Measurements from ENCODE around the gene SIDT1.

SIDT1 gene

GRCh38 chr3:113597596-113598354, 65.4 kb downstream of the SIDT1 start:
- no peak for DNase-seq (ENCODE audit: low spot score)

- DNase-seq (ENCODE audit: low spot score): peak; percentile 30
Measured at GRCh38 chr3:113600418-113601182, 68.2 kb downstream of the SIDT1 start.

- no peak for DNase-seq (ENCODE audit: low spot score)
Measured at GRCh38 chr3:113601240-113601639, 68.9 kb downstream of the SIDT1 start.

- DNase-seq (ENCODE audit: low spot score): no peak
Measured at GRCh38 chr3:113602256-113602655, 69.9 kb downstream of the SIDT1 start.

- no peak for DNase-seq (ENCODE audit: low spot score)
Measured at GRCh38 chr3:113602836-113603235, 70.5 kb downstream of the SIDT1 start.

GRCh38 chr3:113606539-113607218, 74.3 kb downstream of the SIDT1 start:
- DNase-seq (ENCODE audit: low spot score): no peak

DNA sequence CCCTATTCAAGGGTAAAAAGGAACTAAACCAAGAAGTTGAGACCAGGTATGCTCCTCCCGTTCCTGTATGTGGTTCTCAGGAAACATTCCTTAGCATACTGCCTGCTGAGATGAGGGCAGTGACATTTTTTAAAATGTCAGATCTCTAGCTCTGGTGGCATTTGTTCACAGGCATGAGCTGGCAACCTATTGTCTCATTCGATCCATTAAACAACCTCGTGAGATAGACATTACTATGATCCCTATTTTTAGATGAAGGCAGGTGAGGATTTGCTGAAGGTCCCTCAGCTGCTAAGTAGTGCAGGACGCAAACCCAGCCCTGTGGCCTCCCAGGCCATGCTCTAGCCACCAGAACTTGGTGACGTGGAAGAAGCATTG, 74.9 kb downstream of the SIDT1 start:
- DNase-seq (ENCODE audit: low spot score): no peak

DNA sequence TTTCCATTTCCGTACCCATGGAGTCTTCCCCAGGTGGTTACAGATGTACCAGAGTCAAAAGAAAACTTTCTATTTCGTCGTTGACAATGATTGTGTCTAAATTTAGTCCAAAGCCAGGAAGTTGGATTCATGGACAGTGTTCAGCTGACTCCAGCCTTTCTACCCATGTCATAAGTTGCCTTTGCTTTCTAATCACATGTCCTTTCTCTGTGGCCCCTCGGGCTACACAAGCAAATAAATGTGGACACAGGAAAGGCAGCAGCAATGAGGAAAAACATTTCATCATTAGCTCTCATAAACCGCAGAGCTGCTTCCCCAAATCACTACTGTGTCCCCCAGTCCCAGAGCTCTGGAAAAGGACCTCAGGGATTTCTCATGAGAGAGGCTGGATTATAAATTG, 82.0 kb downstream of the SIDT1 start:
- DNase-seq (ENCODE audit: low spot score): no peak

GRCh38 chr3:113615976-113616375, 83.6 kb downstream of the SIDT1 start:
- no peak for DNase-seq (ENCODE audit: low spot score)

DNA sequence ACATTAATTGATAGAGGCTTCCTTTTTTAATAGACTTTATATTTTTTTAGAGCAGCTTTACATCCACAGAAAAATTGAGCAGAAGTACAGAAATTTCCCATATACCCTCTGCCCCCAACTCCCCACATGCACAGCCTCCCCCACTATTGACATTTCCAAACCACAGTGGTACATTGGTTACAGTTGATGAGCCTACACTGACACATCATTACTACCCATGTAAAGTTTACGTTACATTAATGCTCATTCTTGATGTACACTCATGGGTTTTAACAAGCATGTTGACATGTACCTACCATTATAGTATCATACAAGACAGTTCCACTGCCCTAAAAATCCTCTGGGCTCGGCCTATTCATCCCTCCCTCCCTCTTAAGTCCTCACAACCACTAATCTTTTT, 85.4 kb downstream of the SIDT1 start:
- no peak for DNase-seq (ENCODE audit: low spot score)

DNA sequence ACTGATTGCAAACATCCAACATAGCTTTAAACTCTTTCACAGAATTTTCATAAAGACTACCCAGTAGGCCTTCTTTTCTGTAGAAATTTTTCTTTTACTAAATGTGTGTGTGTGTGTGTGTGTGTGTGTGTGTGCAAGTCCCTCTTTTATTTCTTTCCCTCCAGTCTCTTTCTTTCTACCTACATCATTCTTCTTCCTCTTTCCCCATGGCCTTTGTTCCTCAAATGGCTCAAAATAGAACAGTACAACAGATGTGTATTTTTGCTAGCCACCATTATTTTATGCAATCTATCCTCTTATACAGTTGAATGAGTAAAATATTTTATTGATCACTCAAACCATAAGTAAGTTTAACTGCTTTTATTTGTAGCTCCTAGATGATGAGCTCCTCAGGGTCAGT, 87.7 kb downstream of the SIDT1 start:
- DNase-seq (ENCODE audit: low spot score): no peak

- DNase-seq (ENCODE audit: low spot score): no peak
Measured at GRCh38 chr3:113623324-113623723, 91.0 kb downstream of the SIDT1 start.

DNA sequence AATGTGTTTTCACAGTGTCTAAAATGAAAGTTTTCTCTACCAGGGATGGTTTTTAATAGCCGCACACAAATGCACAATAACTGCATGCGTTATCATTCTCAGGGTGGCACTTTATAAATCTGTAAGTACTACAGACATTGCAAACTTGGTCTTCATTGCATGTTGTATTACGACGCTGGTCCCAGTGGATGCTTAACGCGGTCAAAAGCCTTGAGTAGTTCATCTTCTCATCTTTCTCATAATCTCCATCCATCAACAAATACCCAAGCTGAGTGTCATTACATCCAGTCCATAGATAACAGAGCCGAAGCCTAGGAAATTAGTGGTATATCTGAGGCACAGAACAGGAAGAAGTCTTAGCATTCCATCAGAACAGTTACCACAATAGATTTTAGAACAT, 91.5 kb downstream of the SIDT1 start:
- no peak for DNase-seq (ENCODE audit: low spot score)

DNA sequence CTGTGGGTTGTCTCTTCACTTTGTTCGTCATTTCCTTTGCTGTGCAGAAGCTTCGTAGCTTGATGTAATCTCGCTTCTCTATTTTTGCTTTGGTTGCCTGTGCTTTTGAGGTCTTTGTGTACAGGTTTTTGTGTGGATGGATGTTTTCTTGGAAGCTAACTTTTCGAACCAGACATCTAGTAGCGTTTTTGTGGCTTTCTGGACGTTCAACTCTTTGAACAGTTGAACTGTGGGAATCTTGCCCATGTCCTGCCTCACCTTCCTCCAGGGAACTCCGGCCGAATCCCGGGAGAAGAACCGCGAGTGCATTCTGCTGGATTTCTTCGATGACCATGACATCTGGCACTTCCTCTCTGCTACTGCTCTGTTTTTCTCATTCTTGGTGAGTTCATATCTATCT, 93.5 kb downstream of the SIDT1 start:
- peak; percentile 62 for DNase-seq (ENCODE audit: low spot score)

DNA sequence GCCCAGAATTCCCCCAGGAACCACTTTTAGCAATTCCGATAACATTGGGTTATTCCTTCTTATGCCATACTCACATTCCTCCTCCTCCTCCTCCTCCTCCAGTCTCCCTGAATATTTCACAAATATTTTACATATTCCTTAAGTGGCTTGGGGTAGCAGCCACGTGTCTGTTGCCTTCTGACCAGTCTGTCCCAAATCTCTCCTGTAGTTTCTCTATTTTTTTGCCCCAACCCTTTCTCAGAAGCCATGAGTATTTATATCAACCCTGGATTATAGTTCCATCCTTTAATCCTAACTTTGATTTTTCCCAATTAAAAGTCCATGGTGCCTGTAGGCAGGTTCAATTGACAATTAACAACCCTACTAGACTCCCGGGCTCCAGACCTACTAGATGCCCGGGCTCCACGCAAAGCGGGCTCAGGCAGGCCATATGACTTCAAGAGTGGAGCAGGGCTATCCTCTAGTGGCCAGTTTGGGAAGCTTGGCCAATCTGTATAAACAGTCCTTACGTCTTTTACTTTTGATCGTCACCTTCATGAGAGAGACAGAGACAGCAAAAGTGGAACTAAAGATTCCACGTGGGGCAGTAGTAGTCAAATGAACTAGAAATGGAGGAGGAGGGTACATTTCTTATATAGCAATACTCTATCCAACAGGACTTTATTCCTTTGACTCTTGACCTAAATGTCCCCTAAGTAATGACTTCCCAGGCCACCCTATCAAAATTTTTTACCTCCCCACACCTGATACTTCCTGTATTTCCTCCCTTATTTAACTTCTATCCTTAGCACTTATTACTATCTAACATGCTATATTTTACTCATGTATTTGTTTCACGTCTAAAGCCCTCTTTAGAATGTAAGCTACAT, 94.4 kb downstream of the SIDT1 start:
- peak; percentile 82 for DNase-seq (ENCODE audit: low spot score)

GRCh38 chr3:113628316-113628715, 96.0 kb downstream of the SIDT1 start:
- no peak for DNase-seq (ENCODE audit: low spot score)

- DNase-seq (ENCODE audit: low spot score): no peak
Measured at GRCh38 chr3:113628788-113629187, 96.4 kb downstream of the SIDT1 start.

DNA sequence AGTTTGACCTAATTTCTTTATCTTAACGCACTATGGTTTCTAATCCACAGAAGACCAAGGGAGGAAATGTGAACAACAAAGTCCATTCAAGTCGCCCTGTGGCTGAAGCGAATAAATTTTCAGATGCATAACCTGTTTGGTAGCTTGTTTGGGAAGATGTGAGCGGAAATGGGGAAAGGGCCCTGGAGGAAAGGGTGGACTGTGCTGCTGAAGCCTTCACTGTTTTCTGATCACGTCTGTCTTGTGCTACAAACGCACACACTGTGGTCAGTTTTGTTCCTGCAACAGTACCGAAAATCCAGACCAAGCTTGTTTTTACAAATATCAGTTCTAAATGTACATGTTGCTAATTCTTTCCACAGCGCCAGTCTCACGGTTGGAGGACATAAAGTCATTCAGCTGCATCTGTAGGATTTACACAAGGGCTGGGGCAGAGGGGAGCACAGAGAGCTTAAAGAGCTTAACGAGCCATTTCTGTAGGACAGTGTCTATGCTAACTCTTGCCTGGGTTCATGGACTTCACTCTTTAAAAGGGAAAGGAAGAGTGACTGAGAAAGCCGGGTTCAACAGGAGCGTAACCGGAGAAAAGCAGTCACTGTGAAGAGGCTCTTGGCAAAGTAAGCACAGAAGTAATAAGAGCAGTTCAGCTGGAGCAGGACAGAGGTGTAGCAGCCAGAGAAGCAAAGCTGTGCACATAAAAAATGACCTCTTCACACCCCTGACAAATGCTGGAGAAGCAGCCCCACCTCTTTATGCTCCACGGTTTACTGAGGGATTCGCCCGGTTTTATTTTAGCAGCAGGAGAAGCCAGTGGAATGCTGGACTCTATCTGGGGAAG, 97.4 kb downstream of the SIDT1 start:
- no peak for DNase-seq (ENCODE audit: low spot score)

DNA sequence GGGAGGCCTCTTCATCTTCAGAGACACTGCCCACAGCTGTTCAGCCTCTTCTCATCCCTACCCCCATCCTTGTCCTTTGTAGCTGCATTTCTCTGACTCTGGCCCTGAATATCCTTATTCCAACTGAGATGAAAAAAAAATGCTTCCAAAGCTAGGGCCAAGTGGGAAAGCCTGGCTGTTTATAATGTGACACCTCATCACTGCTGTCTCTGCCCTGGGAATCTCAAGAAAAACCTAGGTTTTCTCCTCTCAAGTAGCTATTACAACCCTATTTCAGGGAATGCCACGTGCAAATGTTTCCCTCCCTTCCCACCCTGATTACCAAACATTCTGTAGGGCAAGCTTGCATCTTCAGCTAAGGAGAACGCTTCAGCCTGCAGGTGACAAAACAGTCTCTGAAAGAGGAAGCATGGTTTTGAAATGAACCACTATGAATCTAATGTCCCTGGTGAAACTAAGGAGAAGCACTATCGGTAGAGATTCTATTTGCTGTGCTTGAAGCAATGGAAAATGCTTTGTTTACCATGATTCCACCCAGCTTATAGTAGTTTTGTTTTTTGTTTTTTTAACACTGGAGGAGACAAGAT, 98.7 kb downstream of the SIDT1 start:
- DNase-seq (ENCODE audit: low spot score): no peak

DNA sequence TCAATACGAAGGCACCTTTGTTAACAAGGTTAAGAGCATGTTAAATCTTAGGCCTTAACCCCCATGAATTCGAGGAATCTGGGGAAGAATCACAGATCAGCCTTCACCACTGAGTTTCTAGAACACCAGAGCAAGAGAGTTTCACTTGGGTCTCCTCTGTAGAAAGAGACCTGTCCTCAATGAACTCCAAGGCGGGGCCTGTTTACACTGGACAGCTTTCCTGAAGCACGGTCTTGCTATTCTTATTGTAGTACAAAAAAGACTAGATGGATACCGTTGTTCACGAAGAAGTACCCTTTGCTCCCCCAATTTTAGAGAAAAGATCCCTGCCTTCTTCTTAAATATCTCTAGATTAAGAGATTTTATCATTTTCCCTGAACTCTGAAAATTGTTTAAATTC, 99.2 kb downstream of the SIDT1 start:
- DNase-seq (ENCODE audit: low spot score): no peak
